Middle frontal gyrus (tissue), 1 donor: Measurements from ENCODE around the gene PICALM.

ENCODE experiments used
- DNase-seq: peaks from one replicate; pipeline ENCODE4 v3.0.0-alpha.2; 2015; ENCODE audit warnings: low spot score; ENCODE audit errors: extremely low spot score

The PICALM gene

GRCh38 chr11:86079421-86079820 lies 10.5 kb upstream of the PICALM start:
- DNase-seq: no peak

DNA sequence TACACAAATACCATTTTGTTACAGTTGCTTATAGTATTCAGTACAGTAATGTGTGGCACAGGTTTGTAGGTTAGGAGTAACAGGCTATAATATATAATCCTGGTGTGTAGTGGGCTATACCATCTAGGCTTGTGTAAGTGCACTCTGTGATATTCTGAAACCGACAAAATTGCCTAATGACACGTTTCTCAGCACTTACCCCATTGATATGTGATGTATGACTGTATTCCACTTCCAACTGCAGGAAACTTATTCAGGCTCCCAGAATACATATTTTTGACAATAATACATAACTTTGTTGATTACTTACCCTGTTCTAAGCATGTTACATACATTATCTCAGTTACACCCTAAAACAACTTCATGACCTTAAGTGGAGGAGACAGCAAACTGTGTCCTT lies 5.1 kb upstream of the PICALM start:
- DNase-seq: no peak

DNA sequence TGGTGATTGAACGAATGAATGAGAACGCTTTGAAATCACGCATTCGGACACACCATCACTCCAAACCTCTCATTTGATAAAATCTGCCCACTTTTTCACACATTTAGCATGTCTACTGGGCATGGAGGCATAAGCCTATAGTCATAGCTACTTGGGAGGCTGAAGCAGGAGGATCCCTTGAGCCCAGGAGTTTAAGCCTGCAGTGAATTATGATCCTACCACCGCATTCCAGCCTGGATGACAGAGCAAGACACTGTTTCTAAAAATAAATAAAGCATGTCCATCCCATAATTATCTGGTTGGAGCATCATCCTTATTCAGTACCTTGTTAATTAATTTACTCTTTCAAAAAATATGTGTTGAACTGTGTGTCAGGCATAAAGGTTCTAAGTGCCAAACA lies 3.3 kb upstream of the PICALM start:
- DNase-seq: no peak

DNA sequence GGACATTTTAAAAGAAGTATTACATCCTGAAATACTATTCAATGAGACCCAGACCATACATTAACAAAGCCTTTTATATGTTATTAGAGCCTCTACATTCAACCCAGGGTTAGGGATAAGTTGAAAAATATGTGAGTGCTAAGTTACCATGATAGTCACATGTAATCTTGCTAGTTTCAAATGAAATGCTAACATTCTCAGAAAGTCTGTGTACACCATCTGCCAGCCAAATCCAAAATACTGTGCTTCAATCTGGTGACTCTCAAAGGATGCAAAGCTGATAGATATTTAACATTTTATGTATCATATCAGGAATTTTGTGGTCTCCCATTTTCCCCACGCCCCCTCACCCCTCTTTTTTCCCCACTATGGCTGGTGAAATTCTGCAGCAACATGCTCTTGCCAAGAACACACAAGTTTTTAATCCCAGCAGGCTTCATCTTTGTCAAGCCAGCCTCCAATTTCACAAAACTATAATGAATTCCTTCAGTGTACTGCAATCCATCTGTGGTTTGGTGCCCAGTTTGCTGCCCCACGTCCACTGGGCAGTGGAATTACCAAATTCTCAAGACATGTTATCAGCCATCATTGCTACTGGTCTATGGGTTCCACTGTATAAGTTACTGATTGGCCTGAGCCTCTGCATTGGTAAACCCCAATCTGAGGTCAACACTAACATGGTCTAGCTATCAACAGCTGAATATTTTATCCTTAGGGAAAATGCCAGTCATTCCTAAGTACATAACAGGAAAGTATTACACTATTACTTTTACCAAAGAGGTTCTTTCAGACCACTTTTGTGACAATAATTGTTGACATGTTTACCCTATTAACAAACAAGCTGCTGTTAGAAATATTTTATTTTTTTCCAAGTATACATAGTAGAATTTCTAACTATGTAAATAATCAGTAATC lies 1.5 kb upstream of the PICALM start:
- DNase-seq: no peak

- no peak for DNase-seq
These were observed 671 bp upstream of the PICALM start for GRCh38 chr11:86069408-86070101.

GRCh38 chr11:86068138-86068871 lies 579 bp downstream of the PICALM start:
- no peak for DNase-seq

- no peak for DNase-seq
These were observed 1.1 kb downstream of the PICALM start for GRCh38 chr11:86067851-86068137.

DNA sequence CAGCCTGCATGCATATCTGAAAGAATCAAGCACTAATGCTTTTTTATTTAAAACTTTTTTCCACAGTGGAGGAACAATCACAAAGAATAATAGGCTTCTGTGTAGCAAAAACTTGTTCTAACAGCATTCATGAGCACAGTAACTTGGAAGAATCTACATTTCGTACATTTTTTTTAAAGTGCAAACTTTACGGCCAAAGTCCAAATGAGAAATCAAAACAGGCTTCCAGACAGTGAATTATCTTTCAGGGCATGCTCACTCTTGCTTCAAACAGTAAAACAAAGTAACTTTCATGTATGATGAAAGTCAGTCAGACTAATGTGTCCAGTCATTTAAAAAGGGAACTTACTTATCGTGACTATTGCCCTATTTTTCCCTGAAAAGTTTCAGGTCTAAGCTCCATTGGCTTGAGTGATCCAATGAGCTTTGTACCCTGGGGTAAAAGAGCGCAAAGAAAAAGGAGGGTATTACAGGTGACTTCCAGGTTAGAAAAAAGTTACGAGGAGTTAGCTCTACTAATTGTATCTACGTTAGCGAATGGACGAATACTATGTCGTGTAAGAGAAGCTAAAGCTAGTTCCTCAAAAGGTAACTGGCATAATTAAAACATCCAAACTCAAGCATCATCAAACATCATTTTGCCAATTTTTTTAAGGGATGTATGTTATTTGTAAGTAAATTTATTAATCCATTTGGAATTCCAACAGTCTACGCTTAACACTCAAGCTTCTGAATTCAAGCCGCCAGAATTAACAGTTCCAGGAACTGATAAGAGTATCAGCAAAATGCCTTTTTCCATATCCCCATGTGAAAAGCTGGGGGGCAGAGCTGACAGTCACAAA lies 1.7 kb downstream of the PICALM start:
- DNase-seq: no peak

GRCh38 chr11:86066657-86067008 lies 2.3 kb downstream of the PICALM start:
- DNase-seq: no peak

GRCh38 chr11:86066033-86066432 lies 2.9 kb downstream of the PICALM start:
- DNase-seq: no peak

GRCh38 chr11:86064220-86064803 lies 4.6 kb downstream of the PICALM start:
- DNase-seq: no peak

DNA sequence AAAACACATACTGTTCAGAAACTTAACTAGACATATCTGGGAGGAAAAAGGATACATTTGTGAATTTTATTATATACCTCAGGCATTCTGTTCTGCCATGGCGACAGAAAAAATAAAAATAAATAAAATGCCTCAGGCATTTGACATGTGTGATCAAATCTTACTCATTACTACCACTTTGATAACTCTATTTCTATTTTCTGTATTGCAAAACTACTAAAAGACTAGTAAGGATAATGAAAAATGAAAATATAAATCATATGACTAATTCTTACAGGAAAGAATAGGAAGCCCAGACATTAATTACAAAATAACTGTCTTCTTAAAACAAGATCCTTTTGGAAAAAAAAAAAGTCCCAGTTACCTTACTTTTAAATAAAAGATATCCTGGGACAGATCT lies 5.3 kb downstream of the PICALM start:
- no peak for DNase-seq

DNA sequence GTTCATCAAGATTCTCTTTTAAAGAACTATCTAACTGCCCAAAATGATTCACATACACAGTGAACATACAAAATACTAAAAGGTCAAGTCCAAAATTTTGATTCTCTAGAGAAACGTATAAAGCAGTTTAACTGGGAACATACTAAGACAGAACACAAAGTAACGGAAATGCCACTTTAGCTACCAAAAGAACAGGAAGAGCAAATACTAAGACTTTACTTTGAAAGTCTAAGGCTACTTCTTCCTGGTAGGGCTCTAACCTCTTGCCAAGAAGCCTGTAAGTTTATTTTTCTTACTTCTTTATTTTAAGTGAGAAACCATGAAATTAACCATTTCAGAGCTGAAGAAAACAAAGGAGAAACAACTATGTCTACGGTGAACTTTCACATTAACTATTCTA lies 6.2 kb downstream of the PICALM start:
- no peak for DNase-seq

- DNase-seq: no peak
These were observed 7.2 kb downstream of the PICALM start for GRCh38 chr11:86061483-86062205.

DNA sequence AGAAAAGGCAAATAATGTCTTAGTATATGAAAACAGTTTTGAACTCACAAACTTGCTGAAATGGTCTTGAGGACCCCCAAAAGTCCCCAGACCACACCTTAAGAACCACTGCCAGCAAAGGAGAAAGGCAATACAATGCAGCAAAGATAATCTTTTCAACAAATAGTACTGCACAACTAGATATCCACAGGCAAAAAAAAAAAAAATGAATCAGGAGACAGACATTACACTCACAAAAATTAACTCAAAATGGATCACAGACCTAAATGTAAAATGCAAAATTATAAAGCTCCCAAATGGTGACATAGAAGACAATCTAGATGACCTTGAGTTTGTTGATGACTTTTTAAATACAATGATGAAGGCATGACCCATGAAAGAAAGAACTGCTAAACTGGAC lies 8.3 kb downstream of the PICALM start:
- DNase-seq: no peak

DNA sequence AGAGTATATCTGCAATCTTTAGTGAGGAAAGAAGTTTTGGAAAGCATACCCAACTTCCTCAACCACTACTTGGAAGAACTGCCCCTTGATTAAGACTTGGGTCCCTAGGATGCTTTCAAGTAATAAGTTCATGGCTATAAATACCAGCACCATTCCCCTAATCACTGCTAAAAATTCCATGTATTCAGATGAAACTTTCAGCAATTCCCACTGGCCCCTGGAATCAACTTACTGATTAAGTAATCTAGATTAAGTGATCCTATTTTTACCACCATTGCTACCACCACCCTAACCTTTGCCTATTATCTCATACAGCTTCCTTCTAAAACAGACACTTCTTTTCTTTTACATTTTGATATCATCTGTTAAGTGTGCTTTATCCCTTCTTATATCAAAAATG lies 10.5 kb downstream of the PICALM start:
- no peak for DNase-seq

DNA sequence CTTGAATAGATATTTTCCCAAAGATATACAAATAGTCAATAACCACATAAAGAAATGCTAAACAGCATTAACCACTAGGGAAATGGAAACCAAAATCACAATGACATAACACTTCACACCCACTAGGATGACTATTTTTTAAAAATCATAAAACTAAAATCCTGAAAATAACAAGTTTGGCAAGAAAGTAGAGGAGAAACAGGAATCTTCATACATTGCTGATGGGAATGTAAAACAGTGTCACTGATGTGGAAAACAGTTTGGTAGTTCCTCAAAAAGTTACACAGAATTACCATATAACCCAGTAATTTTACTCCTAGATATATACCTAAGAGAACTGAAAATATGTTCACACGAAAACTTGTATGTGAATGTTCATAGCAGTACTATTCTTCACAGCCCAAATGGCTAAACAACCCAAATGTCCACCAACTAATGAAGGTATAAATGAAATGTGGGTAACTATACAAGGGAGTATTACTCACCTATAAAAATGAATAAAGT lies 12.5 kb downstream of the PICALM start:
- DNase-seq: no peak

DNA sequence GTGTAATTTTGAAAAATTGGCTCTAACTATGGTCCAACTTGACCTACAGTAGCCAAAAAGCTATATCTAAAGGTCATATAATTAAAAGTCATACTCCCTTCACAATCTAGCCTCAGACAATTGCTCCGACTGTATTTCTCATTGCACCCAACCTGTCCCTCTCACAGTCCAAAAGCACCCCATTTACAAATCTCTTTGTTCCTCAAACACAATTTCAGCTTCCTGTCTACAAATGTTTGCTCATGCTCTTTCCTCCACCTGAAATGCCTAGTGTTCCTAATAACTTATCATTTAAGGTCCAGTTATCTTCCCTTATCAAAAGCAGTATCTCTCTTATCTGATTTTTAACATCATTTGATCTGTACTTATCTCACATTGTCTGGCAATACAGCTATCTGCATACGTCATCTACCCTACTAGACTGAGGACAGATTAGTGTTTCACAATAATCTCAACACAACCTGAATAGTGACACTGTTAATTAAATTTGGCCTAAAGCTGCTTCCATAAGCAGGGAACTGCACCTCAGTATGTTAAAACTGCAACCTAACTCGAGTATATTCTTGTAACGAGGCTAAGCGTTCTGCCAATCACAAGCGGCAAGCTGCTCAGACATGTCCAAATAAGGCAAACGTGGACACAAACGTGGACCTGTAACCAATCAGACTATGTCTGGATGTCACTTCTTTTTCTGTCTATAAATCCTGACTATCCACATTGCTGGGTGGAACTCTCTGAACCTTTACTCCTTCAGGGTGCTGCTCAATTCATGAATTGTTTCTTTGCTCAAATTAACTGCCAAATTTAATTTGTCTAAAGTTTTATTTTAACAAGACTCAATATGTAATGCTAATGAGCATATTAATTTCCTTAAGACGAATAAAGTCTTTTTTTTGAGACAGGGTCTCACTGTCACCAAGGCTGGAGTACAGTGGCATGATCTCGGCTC lies 15.9 kb downstream of the PICALM start:
- DNase-seq: no peak

DNA sequence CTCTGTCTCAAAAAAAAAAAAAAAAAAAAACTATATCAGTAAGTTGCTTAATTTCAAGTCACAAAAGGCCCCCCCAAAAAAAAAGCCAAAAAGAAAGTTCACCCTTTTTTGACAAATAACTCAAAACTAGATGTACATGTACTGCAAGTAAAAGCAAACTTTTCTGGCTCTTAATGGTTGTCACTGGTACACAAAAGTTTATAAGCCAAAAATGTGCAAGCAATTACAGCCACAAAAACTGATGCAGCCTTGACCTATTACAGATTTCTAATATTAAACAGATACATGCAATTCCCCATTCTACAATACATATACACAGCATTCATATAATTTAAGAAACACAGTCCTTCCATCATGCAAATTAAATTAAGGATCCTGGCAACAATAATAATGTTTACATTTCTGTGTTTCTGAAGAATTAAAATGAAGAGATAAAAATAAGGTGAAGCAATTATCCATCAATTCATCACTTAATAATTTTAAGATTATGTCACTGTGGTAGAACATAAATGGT lies 18.6 kb downstream of the PICALM start:
- no peak for DNase-seq
